NT2/D1 (cell line): Measurements from ENCODE around the gene ZNF587.

ENCODE experiments used
- DNase-seq: peaks from one replicate; pipeline ENCODE4 v3.0.0-alpha.2; 2011; ENCODE audit warnings: low read depth, low spot score
- H3K27me3 ChIP-seq: 2 replicates; pipeline ENCODE4 v1.6.0; 2011; ENCODE audit warnings: mild to moderate bottlenecking; ENCODE audit not compliant: insufficient read length, insufficient read depth
- H3K36me3 ChIP-seq: 2 replicates; pipeline ENCODE4 v1.6.1; 2011; ENCODE audit warnings: mild to moderate bottlenecking, low read length, mixed read lengths; ENCODE audit not compliant: insufficient read depth, insufficient read length
- H3K4me1 ChIP-seq: 2 replicates; pipeline ENCODE4 v1.5.1; 2011; ENCODE audit not compliant: insufficient read depth, insufficient read length
- H3K4me3 ChIP-seq: 2 replicates; pipeline ENCODE4 v1.5.1; 2011; ENCODE audit warnings: low read depth; ENCODE audit not compliant: insufficient read length
- H3K9ac ChIP-seq: 2 replicates; pipeline ENCODE4 v1.6.0; 2011; ENCODE audit warnings: low read depth; ENCODE audit not compliant: insufficient read length
- H3K9me3 ChIP-seq: 2 replicates; pipeline ENCODE4 v1.5.1; 2011; ENCODE audit warnings: mild to moderate bottlenecking, low read length; ENCODE audit not compliant: insufficient read depth
- SUZ12 ChIP-seq: IDR thresholded peaks from 2 replicates; pipeline ENCODE4 v1.6.1; 2011; ENCODE audit not compliant: insufficient read length, insufficient read depth; ENCODE audit errors: extremely low read depth
- YY1 ChIP-seq: IDR thresholded peaks from 2 replicates; pipeline ENCODE4 v1.6.1; 2011; ENCODE audit not compliant: insufficient read length, insufficient read depth
- ZNF274 ChIP-seq: IDR thresholded peaks from 2 replicates; pipeline ENCODE4 v1.6.1; 2011; ENCODE audit warnings: mild to moderate bottlenecking, low read depth, low read length

ZNF587 gene

DNA sequence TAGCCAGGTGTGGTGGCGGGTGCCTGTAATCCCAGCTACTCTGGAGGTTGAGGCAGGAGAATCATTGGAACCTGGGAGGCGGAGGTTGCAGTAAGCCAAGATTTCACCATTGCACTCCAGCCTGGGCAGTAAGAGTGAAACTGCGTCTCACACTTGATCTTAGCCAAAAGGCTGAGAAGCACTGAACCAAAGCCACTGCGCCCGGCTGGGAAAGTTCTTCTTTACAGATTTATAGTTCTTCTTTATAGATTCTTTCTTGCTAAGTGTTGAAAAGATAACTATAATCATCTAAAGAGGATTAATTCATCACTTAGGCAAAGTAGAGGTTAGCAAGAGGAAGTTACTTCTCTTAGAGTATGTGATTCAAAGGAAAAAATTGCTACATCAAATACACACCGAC is 55.6 kb downstream of the ZNF587 start:
- H3K9me3 ChIP-seq = 0 out of 2 replicates have a peak, but pooled peaks cover 6% of the 10 kb centered on the region
- H3K4me3 ChIP-seq = no peak overlapping the region
- H3K36me3 ChIP-seq = peaks cover 35% of the 10 kb centered on the region
- H3K4me1 ChIP-seq = no peaks in the 10 kb centered on the region
- H3K27me3 ChIP-seq = no peaks in the 10 kb centered on the region
- no peak for DNase-seq
- no peak overlapping the region for H3K9ac ChIP-seq
- TF ChIP-seq YY1 = no peak
- TF ChIP-seq SUZ12 = no peak
- TF ChIP-seq ZNF274 = no peak

DNA sequence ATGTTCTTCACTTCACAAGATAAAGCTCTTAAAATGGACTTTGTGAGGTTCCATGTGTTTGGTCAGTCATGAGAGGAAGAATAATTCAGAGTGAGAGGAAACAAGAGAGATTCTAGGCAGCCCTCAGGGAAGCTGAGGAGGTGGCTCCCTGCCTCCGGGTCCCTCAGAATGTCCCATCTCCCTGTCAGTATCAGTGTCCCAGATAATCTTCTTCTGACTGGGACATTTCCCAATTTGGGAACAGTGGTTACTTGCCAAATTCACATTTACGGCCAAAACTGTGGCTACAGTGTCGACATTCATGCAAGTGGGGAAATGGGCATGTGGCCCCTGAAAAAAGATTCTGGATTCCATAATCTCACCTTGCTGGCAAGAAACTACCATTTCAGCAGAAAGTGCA is 57.7 kb downstream of the ZNF587 start:
- TF ChIP-seq SUZ12 (no peak), ZNF274 (no peak), YY1 (no peak)
- peaks cover 51% of the 10 kb centered on the region for H3K36me3 ChIP-seq

DNA sequence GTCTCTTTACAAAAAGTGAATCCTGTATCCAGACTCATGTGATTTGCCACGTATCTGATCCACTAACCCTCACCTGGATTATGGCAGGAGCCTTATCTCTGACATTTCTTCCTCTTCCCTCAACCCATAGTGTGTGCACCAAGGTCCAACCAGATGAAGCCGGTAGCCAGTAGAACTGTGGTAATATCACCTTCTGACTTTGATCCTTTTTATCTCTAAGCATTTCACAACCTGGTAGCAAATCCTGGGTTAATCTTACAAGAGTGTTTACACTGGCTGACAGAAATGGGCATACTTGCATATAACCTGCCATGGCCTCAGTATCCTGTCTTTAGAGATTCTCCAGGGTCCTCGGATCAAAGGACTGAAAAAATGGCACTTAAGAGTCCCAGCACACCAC is 64.9 kb downstream of the ZNF587 start:
- H3K9me3 ChIP-seq = no peaks in the 10 kb centered on the region
- H3K9ac ChIP-seq = no peak overlapping the region
- no peak for TF ChIP-seq SUZ12
- no peak for TF ChIP-seq ZNF274
- TF ChIP-seq YY1 = no peak
- no peaks in the 10 kb centered on the region for H3K27me3 ChIP-seq
- H3K4me3 ChIP-seq = no peak overlapping the region
- H3K4me1 ChIP-seq = no peaks in the 10 kb centered on the region
- no peak for DNase-seq
- peaks cover 38% of the 10 kb centered on the region for H3K36me3 ChIP-seq

More for the DNA sequence above, 57.7 kb downstream of the ZNF587 start:
- Histone ChIP-seq H3K4me1 (no peaks in the 10 kb centered on the region), H3K4me3 (no peak overlapping the region), H3K9me3 (0 out of 2 replicates have a peak, but pooled peaks cover 6% of the 10 kb centered on the region), H3K9ac (no peak overlapping the region), H3K27me3 (no peaks in the 10 kb centered on the region)
- no peak for DNase-seq
